Measurements from ENCODE around the gene AIFM3. TPM values are rescaled to one million over a fixed set of nuclear protein-coding genes. Genes with fewer than 3 reads are reported as not detected.
A peak's percentile ranks its signal among the peaks of the same experiment; 100 is the strongest.

The AIFM3 gene
- total and polyA plus RNA-seq, 2 of the 13 experiments (the other 11 are each of a cell fraction or from before 2014, with no cell fraction given), result 9.0 to 15.3 TPM

- TF ChIP-seq ZNF720 (CRISPR knock-in tag; IDR thresholded peaks at IDR 0.05) (no peak), NFRKB (IDR thresholded peaks at IDR 0.05) (no peak), HMGXB3 (CRISPR knock-in tag; IDR thresholded peaks at IDR 0.05; ENCODE audit: borderline replicate concordance) (peak; percentile 46; the same call in 1 of the 2 replicates), ZNF12 (CRISPR knock-in tag; IDR thresholded peaks at IDR 0.05) (peak; percentile 24; the same call in 1 of the 2 replicates), PPARG (CRISPR knock-in tag; conservative IDR thresholded peaks at IDR 0.05) (peak; percentile 25; the same call in 1 of the 2 replicates), AHR (CRISPR knock-in tag; IDR thresholded peaks at IDR 0.05) (no peak; the same call in 1 of the 2 replicates), ZNF383 (CRISPR knock-in tag; IDR thresholded peaks at IDR 0.05; ENCODE audit: borderline replicate concordance) (no peak), DR1 (CRISPR knock-in tag; IDR thresholded peaks at IDR 0.05) (peak; percentile 53), ELF4 (CRISPR knock-in tag; IDR thresholded peaks at IDR 0.05; ENCODE audit: borderline replicate concordance) (no peak), THYN1 (CRISPR knock-in tag; IDR thresholded peaks at IDR 0.05; ENCODE audit: borderline replicate concordance, low read depth) (no peak), KLF6 (CRISPR knock-in tag; IDR thresholded peaks at IDR 0.05) (peak; percentile 77), CCAR2 (optimal IDR thresholded peaks at IDR 0.05; ENCODE audit: low read depth, low read length) (no peak), ARNT2 (CRISPR knock-in tag; IDR thresholded peaks at IDR 0.05; ENCODE audit: low read depth) (peak; percentile 72), TOE1 (CRISPR knock-in tag; IDR thresholded peaks at IDR 0.05) (no peak; the same call in 1 of the 2 replicates), ARNT (IDR thresholded peaks at IDR 0.05) (no peak), HOXA5 (CRISPR knock-in tag; IDR thresholded peaks at IDR 0.05) (peak; percentile 68; the same call in 1 of the 2 replicates), ZMYM3 (CRISPR knock-in tag; IDR thresholded peaks at IDR 0.05) (no peak), RBFOX2 (IDR thresholded peaks at IDR 0.05; ENCODE audit: low read depth, low read length) (peak; percentile 95), FOXA3 (CRISPR knock-in tag; IDR thresholded peaks at IDR 0.05) (peak; percentile 16; the same call in 1 of the 2 replicates), ZSCAN20 (CRISPR knock-in tag; IDR thresholded peaks at IDR 0.05; ENCODE audit: borderline replicate concordance) (no peak), ZNF619 (CRISPR knock-in tag; IDR thresholded peaks at IDR 0.05) (no peak)
- TF ChIP-seq, protein P1, sequence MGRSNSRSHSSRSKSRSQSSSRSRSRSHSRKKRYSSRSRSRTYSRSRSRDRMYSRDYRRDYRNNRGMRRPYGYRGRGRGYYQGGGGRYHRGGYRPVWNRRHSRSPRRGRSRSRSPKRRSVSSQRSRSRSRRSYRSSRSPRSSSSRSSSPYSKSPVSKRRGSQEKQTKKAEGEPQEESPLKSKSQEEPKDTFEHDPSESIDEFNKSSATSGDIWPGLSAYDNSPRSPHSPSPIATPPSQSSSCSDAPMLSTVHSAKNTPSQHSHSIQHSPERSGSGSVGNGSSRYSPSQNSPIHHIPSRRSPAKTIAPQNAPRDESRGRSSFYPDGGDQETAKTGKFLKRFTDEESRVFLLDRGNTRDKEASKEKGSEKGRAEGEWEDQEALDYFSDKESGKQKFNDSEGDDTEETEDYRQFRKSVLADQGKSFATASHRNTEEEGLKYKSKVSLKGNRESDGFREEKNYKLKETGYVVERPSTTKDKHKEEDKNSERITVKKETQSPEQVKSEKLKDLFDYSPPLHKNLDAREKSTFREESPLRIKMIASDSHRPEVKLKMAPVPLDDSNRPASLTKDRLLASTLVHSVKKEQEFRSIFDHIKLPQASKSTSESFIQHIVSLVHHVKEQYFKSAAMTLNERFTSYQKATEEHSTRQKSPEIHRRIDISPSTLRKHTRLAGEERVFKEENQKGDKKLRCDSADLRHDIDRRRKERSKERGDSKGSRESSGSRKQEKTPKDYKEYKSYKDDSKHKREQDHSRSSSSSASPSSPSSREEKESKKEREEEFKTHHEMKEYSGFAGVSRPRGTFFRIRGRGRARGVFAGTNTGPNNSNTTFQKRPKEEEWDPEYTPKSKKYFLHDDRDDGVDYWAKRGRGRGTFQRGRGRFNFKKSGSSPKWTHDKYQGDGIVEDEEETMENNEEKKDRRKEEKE (IDR thresholded peaks at IDR 0.05), result no peak
- TF ChIP-seq, protein P2, sequence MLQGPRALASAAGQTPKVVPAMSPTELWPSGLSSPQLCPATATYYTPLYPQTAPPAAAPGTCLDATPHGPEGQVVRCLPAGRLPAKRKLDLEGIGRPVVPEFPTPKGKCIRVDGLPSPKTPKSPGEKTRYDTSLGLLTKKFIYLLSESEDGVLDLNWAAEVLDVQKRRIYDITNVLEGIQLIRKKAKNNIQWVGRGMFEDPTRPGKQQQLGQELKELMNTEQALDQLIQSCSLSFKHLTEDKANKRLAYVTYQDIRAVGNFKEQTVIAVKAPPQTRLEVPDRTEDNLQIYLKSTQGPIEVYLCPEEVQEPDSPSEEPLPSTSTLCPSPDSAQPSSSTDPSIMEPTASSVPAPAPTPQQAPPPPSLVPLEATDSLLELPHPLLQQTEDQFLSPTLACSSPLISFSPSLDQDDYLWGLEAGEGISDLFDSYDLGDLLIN (CRISPR knock-in tag; IDR thresholded peaks at IDR 0.05; ENCODE audit: borderline replicate concordance), result no peak; the same call in 1 of the 2 replicates
These were observed 34.7 kb downstream of the AIFM3 start, which contains the start of gene THAP7 (continued) for GRCh38 chr22:21001601-21002325.
